ENCODE data around the gene CHD8.

The CHD8 gene

GRCh38 chr14:21356511-21356910, 99.4 kb downstream of the CHD8 start:
- no peak for DNase-seq

DNA sequence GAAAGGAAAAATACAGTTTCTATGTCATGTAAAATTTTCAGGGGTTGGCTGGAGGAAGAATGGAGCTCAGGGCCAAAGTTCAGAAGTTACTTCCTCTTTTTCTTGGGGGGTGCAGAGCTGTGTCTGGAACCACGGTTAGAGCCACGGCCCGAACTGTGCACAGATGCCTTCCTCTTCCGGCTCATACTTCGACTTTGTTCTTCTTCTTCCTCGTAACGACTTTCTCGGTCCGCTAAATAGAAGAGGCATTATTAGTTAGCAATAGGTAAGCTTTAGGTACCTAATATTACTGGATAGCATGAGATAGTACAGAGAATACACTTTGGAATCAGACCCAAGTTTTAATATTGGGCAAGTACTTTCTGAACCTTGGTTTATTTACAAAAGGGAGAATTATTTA, 103.3 kb downstream of the CHD8 start:
- no peak for DNase-seq

- no peak for DNase-seq
Observed at GRCh38 chr14:21350539-21350938, 105.4 kb downstream of the CHD8 start.

- no peak for DNase-seq
Observed at GRCh38 chr14:21347201-21347600, 108.7 kb downstream of the CHD8 start.

DNA sequence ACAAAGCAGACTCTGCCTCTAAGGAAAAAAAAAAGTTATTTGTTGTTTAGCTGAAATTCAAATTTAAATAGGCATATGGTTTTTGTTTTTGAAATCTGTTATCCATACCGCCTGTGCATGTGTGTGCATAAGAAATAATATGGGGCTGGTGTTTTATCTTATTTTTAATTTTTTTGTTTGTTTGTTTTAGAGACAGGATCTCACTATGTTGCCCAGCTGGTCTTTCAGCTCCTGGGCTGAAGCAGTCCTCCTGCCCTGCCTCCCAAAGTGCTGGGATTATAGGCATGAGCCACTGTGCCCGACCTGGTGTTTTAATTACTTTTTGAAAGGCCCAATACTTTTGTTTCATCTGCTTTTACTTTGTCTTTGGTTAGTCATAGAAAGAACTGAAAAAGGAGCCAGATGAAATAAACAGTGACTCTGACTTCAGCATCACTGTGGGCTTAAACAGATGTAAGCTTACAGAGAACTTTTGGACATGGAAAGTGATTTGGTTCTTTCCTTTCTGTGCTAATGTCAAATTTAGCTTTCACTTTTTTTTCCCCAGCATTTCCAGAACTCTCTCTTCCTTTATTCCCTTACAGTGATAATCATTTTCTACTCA, 109.3 kb downstream of the CHD8 start:
- no peak for DNase-seq

DNA sequence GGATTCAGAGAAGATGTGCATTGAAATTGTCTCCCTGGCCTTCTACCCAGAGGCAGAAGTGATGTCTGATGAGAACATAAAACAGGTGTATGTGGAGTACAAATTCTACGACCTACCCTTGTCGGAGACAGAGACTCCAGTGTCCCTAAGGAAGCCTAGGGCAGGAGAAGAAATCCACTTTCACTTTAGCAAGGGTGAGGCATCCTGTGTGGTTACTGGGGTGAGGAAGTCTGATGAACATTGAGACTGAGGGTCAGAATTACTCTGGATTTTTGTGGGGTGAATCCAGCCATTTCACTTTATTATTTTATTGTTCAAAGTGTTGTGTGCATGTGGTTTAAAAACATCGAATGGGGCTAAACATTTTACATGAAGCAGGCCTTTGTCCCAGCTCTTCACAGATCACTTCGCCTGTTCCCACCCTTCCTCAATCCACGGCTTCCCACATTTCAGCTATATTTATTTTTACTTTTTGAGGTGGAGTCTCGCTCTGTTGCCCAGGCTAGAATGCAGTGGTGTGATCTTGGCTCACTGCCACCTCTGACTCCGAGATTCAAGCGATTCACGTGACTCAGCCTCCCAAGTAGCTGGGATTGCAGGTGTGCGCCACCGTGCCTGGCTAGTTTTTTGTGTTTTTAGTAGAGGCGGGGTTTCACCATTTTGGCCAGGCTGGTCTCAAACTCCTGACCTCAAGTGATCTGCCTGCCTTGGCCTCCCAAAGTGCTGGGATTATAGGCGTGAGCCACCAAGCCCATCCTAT, 112.7 kb downstream of the CHD8 start:
- no peak for DNase-seq

All from NCI-H146 (cell line).